GM19372 (cell line): ENCODE measurements around the gene MRPL20.
"Not testable (repeated sequence)": the region's sequence is repeated elsewhere in the genome, so short reads cannot be mapped to it uniquely, and the experiment has no call there.

Experiments used
- ATAC-seq: cut with Tn5 transposase; IDR thresholded peaks from one replicate; pipeline ENCODE4 v1.9.1; 2021; ENCODE audit warnings: mild to moderate bottlenecking, low read depth, moderate library complexity; ENCODE audit not compliant: unreplicated experiment

MRPL20 gene

DNA sequence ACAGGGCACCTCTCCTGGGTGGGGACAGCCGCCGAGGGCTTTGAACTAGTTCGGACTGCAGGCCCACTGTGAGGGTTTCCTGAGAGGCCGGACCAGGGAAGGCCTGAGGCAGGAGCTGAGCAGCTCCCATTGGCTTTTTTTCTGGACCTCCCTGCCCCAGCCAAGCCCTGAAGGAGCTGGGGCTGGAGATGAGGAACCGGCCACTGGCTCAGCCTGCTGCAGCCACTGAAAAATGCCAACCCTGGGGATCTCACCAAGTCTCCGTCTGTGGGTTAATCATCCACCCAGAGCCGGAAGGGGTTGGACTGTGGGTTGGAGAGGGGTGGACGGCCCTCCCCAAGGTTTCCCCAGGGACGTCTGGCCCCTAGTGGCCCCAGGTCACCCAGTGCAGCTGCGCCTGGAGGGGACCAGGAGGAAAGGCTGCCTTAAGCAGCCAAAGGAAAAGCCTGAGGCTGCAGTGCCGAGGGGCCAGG, 30.8 kb upstream of the MRPL20 start:
- peak; percentile 58 for ATAC-seq

GRCh38 chr1:1437033-1437903, 30.2 kb upstream of the MRPL20 start:
- no peak for ATAC-seq

DNA sequence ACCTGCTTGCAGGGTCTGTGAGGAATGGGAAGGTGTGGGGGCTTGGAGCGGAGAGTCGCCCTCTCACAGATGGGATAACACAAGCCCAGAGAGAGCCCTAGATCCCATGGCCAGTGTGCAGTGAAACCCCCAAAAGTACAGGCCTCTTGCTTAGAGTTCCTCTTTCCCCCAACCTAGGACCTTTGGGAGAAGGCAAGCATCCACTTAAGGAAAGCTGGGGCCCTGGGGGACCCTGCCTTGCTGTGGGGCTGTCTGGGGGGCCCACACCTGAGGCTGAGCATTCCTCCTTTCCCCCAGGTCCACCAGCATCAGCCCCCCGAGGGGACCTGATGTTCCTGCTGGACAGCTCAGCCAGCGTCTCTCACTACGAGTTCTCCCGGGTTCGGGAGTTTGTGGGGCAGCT, 29.5 kb upstream of the MRPL20 start:
- no peak for ATAC-seq

DNA sequence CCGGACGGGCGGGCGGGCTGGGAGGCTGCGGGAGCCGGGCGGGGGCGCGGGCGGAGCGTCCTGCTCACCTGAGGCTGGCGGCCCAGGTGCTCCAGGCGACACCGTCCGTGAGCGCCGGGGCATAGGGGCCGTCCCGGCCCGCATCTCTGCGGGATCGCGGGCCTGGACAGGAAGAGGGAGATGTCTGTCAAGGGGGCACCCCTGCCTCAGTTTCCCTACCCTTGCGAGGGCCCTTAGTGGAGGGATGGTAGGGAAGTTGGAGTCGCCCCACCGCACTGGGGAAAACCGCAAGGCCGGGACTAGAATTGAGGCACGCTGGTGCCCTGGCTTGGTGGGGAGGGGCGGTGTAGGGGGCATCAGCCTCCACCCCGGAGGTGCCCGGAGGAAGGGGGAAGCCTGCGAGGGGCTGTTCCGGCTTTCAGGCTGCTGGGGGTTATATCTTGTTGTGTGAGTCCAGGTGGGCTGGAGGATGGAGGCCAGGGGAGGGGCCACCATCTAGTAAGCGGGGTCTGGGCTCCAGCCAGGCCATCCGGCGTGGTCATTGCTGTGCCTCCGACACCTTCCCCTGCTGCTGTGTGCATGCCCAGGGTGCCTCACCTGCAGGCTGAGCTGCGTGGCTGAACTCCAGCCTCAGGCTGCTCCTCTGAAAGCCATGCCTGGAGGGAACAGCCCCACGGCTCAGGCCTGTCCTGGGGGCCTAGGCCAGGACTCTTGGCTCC, 29.0 kb upstream of the MRPL20 start:
- ATAC-seq, result no peak

- ATAC-seq, result no peak
These were observed 28.2 kb upstream of the MRPL20 start, which contains the start of gene VWA1 for GRCh38 chr1:1435106-1435903. VWA1 (plus strand) TSS chr1:1435690; CDS start chr1:1435749, 59 bp downstream.

DNA sequence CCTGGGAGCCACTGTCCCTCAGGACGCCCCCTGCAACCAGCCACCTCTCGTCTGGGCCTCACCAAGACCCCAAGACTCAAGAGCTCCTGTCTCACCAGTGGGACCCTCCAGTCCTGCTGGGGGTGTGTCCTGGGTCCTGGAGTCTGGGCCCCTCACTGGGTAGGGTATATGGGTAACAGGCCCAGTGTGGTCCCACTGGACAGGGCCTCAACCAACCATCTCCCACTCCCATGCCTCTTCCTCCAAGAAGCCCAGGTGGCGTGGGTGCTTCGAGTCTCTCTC, 27.7 kb upstream of the MRPL20 start:
- ATAC-seq, result no peak

GRCh38 chr1:1434131-1434823, 27.2 kb upstream of the MRPL20 start:
- no peak for ATAC-seq

GRCh38 chr1:1433804-1434130, 26.7 kb upstream of the MRPL20 start:
- no peak for ATAC-seq

GRCh38 chr1:1432951-1433803, 26.1 kb upstream of the MRPL20 start:
- ATAC-seq, result no peak

- no peak for ATAC-seq
These were observed 25.3 kb upstream of the MRPL20 start for GRCh38 chr1:1432274-1432950.

GRCh38 chr1:1431845-1432273, 24.8 kb upstream of the MRPL20 start:
- ATAC-seq, result no peak

DNA sequence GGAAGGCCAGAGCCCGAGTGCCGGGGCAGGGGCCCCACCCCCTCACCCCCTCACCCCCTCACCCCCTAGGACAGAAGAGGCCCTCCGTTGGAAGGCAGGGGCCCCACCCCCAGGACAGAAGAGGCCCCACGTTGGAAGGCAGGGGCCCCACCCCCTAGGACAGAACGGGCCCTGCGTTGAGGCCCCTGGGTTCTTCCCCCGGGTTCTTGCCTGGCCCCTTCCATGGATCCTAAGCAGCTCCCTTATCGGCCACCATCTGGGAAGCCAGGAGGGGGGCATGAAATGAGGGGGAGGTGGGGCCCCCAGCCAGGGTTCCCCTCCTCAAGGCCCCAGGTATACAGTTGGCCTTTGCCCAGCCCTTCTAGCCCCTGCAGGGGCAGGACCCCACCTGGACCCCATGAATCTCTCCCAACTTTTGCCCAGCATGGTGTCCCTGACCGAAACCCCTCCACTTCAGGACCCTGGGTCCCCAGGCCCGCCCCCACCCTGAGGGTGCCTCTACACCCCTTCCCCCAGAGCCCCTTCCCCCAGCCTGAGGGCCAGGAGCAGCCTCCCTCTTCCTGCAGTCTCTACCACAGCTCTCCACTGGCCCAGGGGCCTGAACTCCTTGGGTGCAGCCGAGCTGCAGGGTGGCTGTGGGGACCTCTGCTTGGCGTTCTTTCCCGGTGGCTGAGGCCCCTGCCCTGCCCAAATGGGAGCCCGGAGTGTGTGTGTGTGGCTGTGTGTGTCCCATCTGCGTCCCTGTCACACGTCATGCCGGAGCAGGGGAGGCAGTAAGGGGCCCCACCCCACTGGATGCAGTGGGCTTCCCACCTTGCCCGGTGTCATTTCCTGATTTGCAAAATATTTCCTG, 24.1 kb upstream of the MRPL20 start:
- ATAC-seq, result no peak

DNA sequence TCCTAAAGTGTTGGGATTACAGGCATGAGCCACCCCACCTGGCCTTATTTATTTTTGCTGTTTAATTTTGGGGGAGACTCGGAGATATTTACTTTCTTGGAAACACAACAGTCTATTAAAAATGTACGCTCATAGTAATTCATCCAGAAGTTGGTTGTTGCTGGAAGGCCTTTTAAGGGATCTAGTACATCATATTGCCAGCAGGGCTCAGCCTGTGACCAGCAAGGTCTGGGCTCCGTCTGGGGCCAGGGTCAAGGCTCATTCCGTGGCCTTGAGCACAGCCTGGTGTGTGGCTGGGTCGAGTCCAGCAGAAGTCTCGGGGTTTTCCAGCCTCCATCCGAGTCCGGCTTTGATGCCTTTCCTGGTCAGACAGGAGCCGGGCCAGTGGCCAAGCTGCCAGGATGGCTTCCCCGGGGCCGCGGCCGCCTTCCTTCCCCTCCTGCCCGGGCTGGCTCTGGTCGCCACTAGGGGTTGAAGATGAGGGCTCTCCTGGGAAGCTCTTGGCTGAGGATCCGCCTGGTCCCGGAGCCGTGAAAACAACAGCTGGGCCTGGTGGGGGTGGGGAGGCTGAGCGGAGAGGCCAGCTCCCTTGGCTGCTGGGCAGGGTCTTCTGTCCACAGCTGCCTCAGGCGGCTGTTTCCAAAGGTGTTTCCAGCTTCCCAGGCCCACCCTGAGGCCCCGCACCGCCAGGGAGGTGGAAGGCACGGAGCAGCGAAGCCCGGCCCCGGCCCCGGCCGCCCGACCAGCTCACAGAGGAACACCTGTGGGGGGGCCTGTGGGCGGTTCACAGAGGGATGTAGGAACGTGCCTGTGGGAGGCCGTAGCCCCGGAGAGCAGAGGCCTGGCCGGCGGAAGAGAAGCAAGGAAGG, 23.3 kb upstream of the MRPL20 start:
- no peak for ATAC-seq

GRCh38 chr1:1429671-1430073, 22.6 kb upstream of the MRPL20 start:
- ATAC-seq, result no peak

DNA sequence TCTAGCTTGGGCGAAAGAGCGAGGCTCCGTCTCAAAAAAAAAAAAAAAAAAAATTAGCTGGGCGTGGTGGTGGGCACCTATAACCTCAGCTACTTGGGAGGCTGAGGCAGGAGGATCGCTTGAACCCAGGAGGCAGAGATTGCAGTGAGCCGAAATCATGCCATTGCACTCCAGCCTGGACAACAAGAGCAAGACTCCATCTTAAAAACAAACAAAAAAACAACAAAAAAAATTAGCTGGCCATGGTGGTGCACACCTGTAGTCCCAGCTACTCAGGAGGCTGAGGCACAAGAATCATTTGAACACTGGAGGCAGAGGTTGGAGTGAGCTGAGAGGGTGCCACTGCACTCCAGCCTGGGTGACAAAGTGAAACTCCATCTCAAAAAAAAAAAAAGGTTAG, 21.9 kb upstream of the MRPL20 start:
- ATAC-seq, result not testable (repeated sequence)

GRCh38 chr1:1428174-1428573, 21.1 kb upstream of the MRPL20 start:
- no peak for ATAC-seq

DNA sequence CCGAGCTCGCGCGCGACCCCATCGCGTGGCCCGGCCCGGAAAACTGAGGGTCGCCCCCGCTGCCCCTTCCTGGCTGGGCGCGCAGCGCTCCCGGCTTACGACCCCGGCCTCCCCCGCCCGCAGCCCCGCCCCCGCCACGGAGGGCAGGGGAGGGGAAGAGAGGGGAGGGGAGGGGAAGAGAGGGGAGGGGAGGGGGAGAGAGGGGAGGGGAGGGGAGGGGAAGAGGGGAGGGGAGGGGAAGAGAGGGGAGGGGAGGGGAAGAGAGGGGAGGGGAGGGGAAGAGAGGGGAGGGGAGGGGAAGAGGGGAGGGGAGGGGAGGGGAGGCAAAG, 20.7 kb upstream of the MRPL20 start:
- no peak for ATAC-seq
